GM19099 (cell line): ENCODE results near the gene HDAC5.

Experiments used
- POLR2A ChIP-seq: IDR thresholded peaks from 3 replicates; pipeline ENCODE4 v1.6.1; 2011; ENCODE audit warnings: low read depth; ENCODE audit not compliant: insufficient read length; ENCODE audit errors: extremely low read depth

The HDAC5 gene

DNA sequence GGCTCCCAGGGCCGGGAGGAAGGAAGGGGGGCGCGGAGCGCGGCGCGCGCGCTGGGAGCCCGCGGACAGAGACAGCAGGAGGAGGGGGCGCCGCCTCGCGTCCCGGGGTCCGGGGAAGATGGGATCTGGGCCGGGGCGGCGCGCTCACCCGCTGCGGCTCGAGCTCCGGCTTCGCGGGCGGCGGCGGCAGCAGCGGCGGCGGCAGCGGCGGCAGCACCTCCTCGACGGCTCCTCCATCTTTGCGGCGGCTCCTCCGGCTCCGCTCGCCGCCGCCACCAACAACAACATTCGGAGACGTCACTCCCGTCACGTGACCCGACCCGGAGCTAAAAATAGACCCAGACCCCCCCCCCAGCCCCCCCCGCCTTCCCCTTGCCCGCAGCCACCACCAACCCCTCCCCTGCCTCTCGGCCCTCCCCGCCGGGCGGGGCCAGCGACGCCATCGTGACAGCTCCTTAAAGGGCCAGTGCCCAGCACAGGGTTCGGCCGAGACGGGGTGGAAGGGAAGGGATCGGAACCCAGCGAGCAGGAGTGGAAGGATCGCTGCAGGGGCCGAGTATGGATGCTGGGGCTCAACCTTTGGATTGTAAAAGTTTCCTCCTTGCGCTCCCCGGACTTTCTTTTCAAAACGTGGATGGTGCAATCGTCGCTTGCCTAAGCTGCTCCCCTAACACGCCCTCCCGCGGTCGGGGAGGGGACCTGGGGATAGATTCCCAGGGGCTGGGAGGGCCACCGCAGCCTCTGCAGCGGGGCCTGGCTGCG lies at the start of gene HDAC5:
Gene HDAC5 (minus strand): TSS at position 286 of the 762 bp plus-strand sequence. CDS start 6,126 bp downstream, outside the sequence.
- peak; percentile 64 for TF ChIP-seq POLR2A

DNA sequence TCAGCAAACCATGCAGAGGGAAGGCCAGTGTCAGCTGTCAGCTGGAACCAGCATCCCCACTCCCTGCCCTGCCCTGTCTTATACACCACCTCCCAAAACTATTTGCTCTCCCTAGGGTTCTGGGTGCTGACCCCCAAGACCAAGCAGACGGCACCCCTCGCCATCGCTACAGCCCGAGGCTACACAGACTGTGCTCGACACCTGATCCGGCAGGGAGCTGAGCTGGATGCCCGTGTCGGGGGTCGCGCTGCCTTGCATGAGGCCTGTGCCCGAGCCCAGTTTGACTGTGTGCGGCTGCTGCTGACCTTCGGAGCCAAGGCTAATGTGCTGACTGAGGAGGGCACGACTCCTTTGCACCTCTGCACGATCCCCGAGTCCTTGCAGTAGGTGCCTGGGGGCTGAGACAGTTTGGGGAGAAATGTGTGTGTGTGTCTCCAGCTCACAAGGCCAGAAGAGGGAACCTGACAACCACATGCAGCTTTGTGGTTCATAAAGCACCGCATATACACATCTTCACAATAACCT lies 48.6 kb upstream of the HDAC5 start:
- no peak for TF ChIP-seq POLR2A

DNA sequence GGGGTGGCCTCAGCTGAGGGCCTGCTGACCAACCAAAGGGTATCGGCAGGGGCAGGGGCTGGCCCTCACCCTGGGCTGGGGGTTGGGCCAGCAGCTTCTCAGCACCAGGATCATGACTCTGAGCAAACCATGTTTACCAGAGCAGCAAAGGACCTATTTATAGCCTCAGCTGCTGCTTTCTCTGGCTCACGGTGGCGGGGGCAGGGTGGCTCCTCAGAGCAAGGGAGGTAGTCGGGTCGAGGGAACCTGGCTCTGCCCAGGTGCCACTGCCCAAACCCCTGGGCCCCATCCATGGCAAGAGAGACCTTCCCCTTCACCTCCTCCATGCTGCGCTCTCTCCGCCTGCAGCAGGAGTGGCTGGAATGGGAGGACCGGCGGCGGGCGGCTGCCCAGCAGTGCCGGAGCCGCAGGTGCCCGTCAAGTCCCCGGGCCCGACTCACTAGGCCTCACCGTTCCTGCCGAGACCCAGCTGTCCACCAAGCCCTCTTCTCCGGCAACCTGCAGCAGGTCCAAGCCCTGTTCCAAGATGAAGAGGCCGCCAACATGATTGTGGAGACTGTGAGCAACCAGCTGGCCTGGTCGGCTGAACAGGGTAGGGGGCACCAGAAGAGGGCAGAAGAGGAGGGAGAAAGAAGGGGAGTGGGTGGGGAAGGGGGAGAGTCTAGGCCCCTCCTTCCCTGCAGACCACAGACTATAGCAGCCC lies 47.2 kb upstream of the HDAC5 start, which contains the start of gene ASB16:
Gene ASB16 (plus strand): TSS at position 206 of the 703 bp plus-strand sequence. CDS start 86 bp downstream, at position 292.
- TF ChIP-seq POLR2A: no peak

DNA sequence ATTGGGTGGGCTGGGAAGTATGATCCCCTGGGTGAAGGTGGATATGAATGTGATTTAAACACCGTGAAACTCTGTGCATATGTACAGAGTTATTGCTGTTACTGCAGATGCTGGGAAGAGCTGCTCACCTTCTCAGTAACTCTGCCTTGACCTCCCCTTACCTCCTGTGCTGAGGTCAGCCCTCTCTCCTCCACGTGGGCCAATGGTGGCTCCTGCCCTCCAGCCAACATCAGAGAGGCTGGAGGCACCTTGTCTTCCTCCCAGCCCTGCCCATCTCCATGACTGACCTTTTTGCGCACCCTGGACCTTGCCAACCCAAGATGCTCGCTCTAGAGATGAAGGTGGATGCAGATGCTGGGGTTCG lies 46.7 kb upstream of the HDAC5 start:
- TF ChIP-seq POLR2A: no peak

DNA sequence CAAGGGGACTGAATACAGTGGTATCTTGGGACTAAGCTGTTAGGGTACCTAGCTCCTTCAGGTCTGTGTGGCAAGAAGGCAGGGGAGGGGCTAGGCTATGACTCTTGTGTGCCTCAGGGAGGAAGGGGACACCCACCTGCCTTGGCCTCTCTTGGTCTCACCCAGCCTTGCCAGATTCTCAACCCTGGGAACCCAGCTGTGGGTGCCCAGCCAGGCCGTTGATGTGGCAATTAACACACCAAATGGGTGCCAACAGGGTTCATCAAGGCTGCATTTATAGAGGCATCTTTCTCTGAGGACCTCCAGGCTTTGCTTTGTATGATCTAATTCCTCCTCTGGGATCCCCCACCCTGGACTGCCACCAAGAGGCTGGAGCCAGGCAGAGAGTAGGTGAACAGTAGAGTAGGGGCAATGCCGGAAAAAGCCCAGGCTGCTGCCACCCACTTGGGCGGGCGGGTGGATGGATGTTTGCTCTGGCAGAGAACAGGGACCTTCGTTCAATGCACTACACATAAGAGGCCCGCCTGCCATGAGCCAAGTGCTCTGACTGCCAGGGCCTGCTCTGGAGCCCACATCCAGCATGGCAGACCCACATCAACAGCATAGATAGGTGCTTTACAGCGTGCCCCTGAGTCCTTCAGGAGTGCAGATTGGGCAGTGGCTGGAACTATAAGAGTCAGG lies 43.9 kb upstream of the HDAC5 start:
- no peak for TF ChIP-seq POLR2A

DNA sequence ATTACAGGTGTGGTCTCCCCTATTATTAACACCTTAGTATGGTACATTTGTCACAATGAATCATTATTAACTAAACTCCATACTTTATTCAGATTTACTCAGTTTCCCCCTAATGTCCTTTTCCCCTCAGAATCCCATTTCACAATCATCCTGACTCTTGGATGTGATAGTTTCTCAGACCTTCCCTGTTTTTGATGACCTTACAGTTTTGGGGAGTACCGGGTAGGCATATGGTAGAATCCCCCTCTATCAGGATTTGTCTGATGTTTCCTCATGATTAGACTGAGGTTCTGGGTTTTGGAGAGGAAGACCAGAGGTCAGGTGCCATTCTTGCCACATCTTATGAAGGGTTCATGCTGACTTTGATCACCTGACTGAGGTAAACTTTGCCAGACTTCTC lies 41.0 kb upstream of the HDAC5 start:
- no peak for TF ChIP-seq POLR2A

DNA sequence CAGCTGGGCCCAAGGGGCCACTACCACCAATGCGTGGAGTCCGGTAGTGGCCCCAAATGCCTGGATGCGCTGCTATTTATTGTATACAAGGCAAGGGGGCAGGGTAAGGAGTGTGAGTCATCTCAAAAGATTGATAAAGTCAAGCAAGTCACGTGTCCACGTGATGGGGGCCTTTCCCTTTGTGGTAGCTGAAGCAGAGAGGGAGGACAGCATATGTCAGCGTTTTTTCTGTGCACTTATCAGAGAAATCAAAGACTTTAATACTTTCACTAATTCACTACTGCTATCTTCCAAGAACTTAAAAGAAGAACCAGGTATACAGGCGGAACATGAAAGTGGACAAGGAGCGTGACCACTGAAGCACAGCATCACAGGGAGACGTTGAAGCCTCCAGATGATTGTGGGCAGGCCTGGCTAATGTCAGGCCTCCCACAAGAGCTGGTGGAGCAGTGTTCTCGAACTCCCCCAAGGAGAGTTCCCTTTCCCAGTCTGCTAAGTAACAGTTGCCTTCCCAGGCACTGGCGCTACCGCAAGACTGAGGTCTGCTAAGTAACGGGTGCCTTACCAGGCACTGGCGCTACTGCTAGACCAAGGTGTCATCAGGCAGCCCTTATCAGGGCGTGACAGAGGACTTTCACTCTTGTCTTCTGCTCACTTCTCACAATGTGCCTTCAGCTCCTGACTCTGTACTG lies 36.2 kb upstream of the HDAC5 start:
- TF ChIP-seq POLR2A: no peak

DNA sequence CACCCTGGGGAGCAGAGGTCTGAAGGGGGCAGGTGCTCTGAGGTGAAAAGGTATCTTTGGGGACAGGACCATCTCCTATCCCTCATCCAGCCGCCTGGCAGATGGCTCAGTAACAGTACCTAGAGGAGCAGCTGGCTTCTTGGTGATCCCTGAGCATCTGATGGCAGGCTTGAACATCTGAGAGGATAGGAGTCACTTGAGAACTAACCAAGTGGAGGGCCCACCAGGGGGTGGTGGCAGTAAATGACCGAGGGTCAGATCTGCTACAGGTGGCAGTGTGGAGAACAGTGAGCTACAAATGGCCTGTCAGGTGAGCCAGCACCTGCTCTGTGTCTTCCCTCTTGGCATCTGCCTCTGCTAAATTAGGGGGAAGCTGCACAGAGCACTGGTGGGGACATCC lies 32.0 kb upstream of the HDAC5 start:
- TF ChIP-seq POLR2A: no peak

DNA sequence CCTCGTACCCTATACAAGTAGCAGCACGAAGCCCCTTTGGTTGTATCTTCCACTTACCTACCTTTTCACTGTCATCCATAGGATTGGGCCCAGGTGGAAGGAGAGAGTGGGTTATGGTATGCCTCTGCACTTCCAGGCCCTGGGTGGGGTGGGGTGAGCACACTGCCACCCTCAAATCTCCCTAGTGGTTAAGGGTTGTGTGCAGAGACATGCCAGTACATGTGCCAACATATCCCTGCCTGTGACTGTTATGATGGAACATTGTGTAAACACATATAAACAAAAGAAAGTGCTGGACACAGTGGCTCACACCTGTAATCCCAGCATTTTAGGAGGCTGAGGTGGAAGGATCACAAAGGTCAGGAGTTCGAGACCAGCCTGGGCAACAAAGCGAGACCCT lies 29.4 kb upstream of the HDAC5 start:
- TF ChIP-seq POLR2A: no peak

DNA sequence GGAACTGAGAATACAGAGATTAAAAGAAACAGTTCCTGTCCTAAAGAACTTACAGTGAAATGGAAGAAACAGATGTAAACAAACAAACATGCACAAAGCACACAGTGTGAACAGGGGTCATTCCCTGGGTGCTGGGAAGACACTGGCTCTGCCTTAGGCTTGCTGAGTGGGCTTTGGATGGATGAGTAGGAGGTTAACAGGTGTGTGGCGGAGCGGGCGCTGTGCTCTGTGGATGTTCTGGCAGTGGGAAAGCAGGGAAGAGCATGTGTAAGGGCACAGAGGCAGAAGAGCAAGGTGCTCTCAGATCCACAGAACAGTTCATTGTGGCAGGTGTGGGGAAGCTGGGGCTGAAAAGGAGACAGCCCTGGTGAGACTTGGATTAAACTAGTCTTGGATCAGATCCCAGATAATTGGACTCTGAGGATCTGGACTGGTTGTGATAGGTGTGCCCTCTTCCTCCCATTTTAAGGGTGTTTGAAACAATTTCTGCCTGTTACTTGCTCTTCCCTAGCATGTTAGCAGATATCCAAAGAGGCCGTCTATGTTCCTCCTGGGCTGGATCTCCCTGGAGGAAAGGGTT lies 26.4 kb upstream of the HDAC5 start:
- TF ChIP-seq POLR2A: no peak

DNA sequence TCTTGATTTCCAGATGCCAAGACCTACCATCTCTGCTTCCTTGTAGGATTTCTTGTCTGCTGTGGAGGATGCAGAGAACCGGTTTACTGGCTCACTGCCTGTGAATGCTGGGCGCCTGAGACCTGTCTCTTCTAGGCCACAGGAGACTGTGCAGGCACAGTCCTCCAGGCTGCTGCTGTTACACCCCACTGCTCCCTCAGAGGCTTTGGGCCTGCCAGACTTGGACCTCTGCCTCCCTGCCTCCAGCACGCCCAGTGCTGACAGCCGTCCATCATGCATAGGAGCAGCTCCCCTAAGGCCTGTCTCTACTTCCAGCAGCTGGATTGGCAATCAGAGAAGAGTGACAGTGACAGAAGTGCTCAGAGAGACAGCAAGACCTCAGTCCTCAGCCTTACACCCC lies 24.4 kb upstream of the HDAC5 start:
- no peak for TF ChIP-seq POLR2A

DNA sequence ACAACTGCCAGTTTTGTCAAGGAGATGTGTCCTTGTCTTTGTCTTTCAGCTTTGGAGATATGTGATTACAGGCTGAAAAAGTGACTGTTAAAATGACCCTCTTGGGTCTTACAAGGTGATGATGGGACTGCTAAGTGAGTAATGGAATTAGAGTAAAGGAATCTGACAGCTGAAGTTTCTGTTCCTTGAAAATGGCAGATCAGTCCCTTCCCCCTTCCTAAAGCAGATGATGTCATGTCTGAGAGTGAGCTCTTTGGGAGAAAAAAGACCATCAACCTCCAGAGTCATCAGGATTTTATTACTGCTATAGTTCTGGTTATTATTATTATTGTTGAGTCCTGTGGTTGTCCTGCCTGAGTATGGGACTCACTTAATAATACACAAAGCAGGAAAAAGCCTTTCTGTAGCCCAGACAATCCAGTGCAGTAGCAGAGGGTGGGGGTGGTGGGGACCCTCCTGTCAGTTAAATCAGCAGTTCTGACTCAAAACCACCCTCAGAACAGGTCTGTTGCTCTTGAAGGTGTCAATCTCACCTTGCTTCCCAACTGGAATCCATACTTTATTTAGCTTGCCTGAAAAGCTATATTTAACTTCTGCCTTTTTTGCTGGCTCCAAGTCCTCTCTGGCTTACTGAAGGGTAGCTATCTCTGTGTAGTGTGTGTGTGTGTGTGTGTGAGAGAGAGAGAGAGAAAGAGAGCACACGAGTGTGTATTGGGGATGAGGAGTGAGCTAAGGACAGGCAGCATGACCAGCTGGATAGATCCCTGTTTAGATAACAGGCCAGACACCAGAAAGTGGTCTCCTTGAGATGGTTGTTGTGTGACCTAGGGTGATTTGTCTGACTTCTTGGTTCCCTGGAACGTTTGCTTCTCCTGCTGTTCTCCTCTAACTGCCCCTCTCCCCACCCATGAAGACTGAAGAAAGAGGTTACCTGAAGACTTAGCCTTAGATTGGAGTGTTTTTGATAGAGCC lies 23.2 kb upstream of the HDAC5 start:
- no peak for TF ChIP-seq POLR2A

DNA sequence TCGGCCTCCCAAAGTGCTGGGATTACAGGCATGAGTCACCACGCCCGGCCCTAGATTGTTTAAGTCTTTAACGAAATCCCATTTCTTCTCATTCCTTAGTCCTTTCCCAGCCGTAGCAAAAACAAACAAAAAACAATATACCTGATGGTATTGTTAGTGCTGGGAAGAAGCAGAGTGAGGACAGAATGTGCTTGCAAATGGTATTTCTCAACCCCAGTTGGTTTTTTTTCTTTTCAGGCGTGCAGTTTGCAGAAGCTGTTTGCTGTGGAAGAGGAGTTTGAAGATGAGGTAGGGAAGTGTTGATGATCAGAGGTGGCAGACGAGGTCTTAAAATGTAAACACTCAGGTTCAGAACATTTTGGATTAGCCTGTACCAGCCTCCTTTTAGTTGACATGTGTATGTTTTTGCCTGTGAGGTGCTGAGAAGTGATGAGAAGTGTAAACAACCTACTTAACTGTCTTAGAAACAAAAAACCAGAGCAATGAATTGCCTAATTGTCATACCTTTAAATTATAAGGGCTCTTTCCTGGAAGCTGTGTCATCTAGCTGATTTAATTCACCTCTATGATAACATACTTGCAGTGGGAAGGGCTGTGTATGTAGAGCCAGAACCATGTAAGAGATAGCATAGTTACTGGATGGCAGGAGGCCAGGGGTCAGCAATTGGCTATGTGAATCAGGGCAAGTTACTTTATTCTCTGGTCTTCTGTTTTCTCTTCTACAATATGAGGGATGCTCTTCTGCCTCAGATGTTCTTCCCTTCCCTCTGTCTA lies 21.7 kb upstream of the HDAC5 start:
- TF ChIP-seq POLR2A: no peak
